HG02938 (cell line): ENCODE measurements around the gene ASAH2B.

ENCODE experiments used
- ATAC-seq: cut with Tn5 transposase; IDR thresholded peaks from one replicate; pipeline ENCODE4 v1.9.1; 2021; ENCODE audit warnings: mild to moderate bottlenecking, moderate library complexity; ENCODE audit not compliant: unreplicated experiment

Gene ASAH2B

GRCh38 chr10:50796693-50797092, 57.0 kb downstream of the ASAH2B start:
- ATAC-seq = no peak

GRCh38 chr10:50798297-50798696, 58.6 kb downstream of the ASAH2B start:
- ATAC-seq = no peak

GRCh38 chr10:50799595-50799994, 59.9 kb downstream of the ASAH2B start:
- no peak for ATAC-seq

- no peak for ATAC-seq
Observed at GRCh38 chr10:50805981-50806622, 66.4 kb downstream of the ASAH2B start.

- ATAC-seq = no peak
Observed at GRCh38 chr10:50807851-50808776, 68.4 kb downstream of the ASAH2B start.
